Choroid plexus epithelial cell (primary cell): ENCODE results near the gene UCHL5.

Experiments
- DNase-seq: peaks from one replicate; pipeline ENCODE4 v3.0.0-alpha.2; 2010; ENCODE audit warnings: low read depth
- H3K4me3 ChIP-seq: 2 replicates; pipeline ENCODE4 v1.5.1; 2011; ENCODE audit warnings: low read depth, mild to moderate bottlenecking, control low read depth, low read length, moderate library complexity
- CTCF ChIP-seq: conservative IDR thresholded peaks from 2 replicates; pipeline ENCODE4 v1.5.1; 2011; ENCODE audit warnings: low read depth, mild to moderate bottlenecking, control low read depth, inconsistent platforms, low read length, moderate library complexity

The UCHL5 gene

DNA sequence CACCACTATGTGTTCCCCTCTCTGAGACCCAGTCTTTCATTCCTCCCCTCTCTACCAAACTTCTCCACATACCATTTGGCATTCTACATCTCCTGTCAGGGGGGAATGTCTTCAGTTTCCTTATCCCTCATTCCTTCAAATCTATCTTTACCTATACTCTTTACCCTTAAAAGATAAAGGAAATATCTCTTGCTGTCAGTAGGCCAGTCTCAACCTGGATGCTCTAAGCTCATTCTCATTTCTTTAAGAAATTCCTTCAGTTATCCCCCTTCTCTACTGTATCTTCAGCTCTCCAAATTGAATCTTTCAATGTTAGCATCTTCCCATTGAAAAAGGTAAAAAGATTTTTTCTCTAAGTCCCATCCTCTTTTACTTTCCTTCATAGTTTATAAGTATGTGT lies 6.8 kb upstream of the UCHL5 start:
- no peak for TF ChIP-seq CTCF
- DNase-seq = no peak
- H3K4me3 ChIP-seq = no peak overlapping the region

- peak; percentile 14 for DNase-seq
- no peak for TF ChIP-seq CTCF
- H3K4me3 ChIP-seq = no peak overlapping the region
Observed at GRCh38 chr1:193062698-193063463, 3.7 kb upstream of the UCHL5 start.

- peak overlapping the region; percentile 94 for H3K4me3 ChIP-seq
- TF ChIP-seq CTCF = no peak
- no peak for DNase-seq
Observed at GRCh38 chr1:193060938-193061337, 1.8 kb upstream of the UCHL5 start.

DNA sequence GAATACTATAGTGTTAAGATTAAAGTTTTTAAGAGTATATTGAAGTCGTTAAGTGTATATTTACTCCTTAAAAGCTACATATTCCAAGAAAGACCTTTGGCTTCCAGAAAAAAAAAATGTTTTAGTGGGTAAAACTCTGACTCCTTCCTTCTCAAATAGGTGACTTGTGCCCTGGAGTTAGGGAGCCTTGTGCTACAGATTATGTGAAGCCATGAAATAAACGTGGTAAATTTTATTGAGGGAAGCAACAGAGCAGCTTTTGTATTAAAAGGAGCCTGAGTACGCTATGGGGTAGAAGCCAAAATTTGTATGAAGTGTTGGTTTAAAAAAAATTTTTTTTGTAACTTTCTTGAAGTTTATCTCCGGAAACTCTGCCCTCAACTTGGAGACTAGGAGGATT lies 1.2 kb upstream of the UCHL5 start:
- DNase-seq = no peak
- no peak for TF ChIP-seq CTCF
- peak overlapping the region; percentile 94 for H3K4me3 ChIP-seq

- DNase-seq = no peak
- H3K4me3 ChIP-seq = peak overlapping the region; percentile 94
- TF ChIP-seq CTCF = no peak
Observed at GRCh38 chr1:193060115-193060403, 899 bp upstream of the UCHL5 start.

GRCh38 chr1:193058529-193059281 lies 455 bp downstream of the UCHL5 start:
- TF ChIP-seq CTCF = no peak
- peak overlapping the region; percentile 94 for H3K4me3 ChIP-seq
- peak; percentile 62 for DNase-seq
